ENCODE data around the gene CENPX. TPM values are rescaled to one million over a fixed set of nuclear protein-coding genes. Genes with fewer than 3 reads are reported as not detected.

Gene CENPX
- total and polyA plus RNA-seq, 2 of the 13 experiments (the other 11 are each of a cell fraction or from before 2014, with no cell fraction given): 92.7 to 170 TPM

GRCh38 chr17:82022310-82022980, at the start of gene CENPX (continued):
- TF ChIP-seq PAXIP1 (CRISPR knock-in tag; conservative IDR thresholded peaks at IDR 0.05) (peak; percentile 49; the same call in 1 of the 2 replicates), RXRB (CRISPR knock-in tag; IDR thresholded peaks at IDR 0.05; ENCODE audit: borderline replicate concordance) (no peak; the same call in 1 of the 2 replicates), TBX3 (IDR thresholded peaks at IDR 0.05; ENCODE audit: borderline replicate concordance) (no peak), KAT7 (CRISPR knock-in tag; IDR thresholded peaks at IDR 0.05; ENCODE audit: borderline replicate concordance) (no peak; the same call in 1 of the 2 replicates), ZNF501 (CRISPR knock-in tag; IDR thresholded peaks at IDR 0.05) (no peak; the same call in 1 of the 2 replicates), PRMT3 (CRISPR knock-in tag; IDR thresholded peaks at IDR 0.05; ENCODE audit: borderline replicate concordance, low read depth) (no peak), EEA1 (CRISPR knock-in tag; IDR thresholded peaks at IDR 0.05; ENCODE audit: borderline replicate concordance) (peak; percentile 78; the same call in 1 of the 2 replicates), ZFP36L2 (CRISPR knock-in tag; IDR thresholded peaks at IDR 0.05) (0 out of 2 replicates have a peak, but pooled peaks have one; percentile 70), KLF13 (CRISPR knock-in tag; IDR thresholded peaks at IDR 0.05) (peak; percentile 86; the same call in 1 of the 2 replicates), PCBP2 (optimal IDR thresholded peaks at IDR 0.05; ENCODE audit: low read depth, low read length, poor library complexity, severe bottlenecking) (no peak), RORA (CRISPR knock-in tag; IDR thresholded peaks at IDR 0.05) (no peak), HBP1 (CRISPR knock-in tag; IDR thresholded peaks at IDR 0.05; ENCODE audit: low read depth) (no peak), ZNF577 (CRISPR knock-in tag; IDR thresholded peaks at IDR 0.05; ENCODE audit: borderline replicate concordance, low read depth) (0 out of 2 replicates have a peak, but pooled peaks have one; percentile 79), ZZZ3 (CRISPR knock-in tag; IDR thresholded peaks at IDR 0.05; ENCODE audit: borderline replicate concordance) (peak; percentile 83; the same call in 1 of the 2 replicates), ZNF451 (CRISPR knock-in tag; IDR thresholded peaks at IDR 0.05) (peak; percentile 80), FOXM1 (CRISPR knock-in tag; IDR thresholded peaks at IDR 0.05) (no peak)
- TF ChIP-seq, protein P1, sequence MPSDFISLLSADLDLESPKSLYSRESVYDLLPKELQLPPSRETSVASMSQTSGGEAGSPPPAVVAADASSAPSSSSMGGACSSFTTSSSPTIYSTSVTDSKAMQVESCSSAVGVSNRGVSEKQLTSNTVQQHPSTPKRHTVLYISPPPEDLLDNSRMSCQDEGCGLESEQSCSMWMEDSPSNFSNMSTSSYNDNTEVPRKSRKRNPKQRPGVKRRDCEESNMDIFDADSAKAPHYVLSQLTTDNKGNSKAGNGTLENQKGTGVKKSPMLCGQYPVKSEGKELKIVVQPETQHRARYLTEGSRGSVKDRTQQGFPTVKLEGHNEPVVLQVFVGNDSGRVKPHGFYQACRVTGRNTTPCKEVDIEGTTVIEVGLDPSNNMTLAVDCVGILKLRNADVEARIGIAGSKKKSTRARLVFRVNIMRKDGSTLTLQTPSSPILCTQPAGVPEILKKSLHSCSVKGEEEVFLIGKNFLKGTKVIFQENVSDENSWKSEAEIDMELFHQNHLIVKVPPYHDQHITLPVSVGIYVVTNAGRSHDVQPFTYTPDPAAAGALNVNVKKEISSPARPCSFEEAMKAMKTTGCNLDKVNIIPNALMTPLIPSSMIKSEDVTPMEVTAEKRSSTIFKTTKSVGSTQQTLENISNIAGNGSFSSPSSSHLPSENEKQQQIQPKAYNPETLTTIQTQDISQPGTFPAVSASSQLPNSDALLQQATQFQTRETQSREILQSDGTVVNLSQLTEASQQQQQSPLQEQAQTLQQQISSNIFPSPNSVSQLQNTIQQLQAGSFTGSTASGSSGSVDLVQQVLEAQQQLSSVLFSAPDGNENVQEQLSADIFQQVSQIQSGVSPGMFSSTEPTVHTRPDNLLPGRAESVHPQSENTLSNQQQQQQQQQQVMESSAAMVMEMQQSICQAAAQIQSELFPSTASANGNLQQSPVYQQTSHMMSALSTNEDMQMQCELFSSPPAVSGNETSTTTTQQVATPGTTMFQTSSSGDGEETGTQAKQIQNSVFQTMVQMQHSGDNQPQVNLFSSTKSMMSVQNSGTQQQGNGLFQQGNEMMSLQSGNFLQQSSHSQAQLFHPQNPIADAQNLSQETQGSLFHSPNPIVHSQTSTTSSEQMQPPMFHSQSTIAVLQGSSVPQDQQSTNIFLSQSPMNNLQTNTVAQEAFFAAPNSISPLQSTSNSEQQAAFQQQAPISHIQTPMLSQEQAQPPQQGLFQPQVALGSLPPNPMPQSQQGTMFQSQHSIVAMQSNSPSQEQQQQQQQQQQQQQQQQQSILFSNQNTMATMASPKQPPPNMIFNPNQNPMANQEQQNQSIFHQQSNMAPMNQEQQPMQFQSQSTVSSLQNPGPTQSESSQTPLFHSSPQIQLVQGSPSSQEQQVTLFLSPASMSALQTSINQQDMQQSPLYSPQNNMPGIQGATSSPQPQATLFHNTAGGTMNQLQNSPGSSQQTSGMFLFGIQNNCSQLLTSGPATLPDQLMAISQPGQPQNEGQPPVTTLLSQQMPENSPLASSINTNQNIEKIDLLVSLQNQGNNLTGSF (CRISPR knock-in tag; IDR thresholded peaks at IDR 0.05): peak; percentile 56; the same call in 1 of the 2 replicates

Data from HepG2 (cell line).